Measurements from ENCODE around the gene ZKSCAN5. TPM values are rescaled to one million over a fixed set of nuclear protein-coding genes. Genes with fewer than 3 reads are reported as not detected.

ZKSCAN5 gene
- polyA plus RNA-seq, 1 donor from 2014 or later, result 18.6 TPM

GRCh38 chr7:99457650-99458493, 46.6 kb upstream of the ZKSCAN5 start:
- Histone ChIP-seq H3K4me2 (ENCODE audit: low read length) (no peak overlapping the region), H3K36me3 (ENCODE audit: insufficient read depth, low read length) (no peaks in the 10 kb centered on the region), H3K27ac (ENCODE audit: low read length) (no peak overlapping the region), H4K20me1 (ENCODE audit: insufficient read depth) (no peaks in the 10 kb centered on the region), H3K9me2 (ENCODE audit: insufficient read depth, low read length) (no peaks in the 10 kb centered on the region), H3K4me3 (ENCODE audit: low read length) (no peak overlapping the region), H2AFZ (ENCODE audit: low read depth, low read length) (no peak overlapping the region), H3K27me3 (ENCODE audit: insufficient read depth, low read depth, low read length) (no peaks in the 10 kb centered on the region), H3F3A (ENCODE audit: insufficient read depth, low read length, poor library complexity, severe bottlenecking) (no peaks in the 10 kb centered on the region), H3K79me2 (replicated peaks; ENCODE audit: insufficient read depth, low read length) (peaks cover 16% of the 10 kb centered on the region), H3K9me3 (ENCODE audit: low read length) (no peaks in the 10 kb centered on the region), H3K9ac (ENCODE audit: low read length) (no peak overlapping the region)
- TF ChIP-seq EZH2 (IDR thresholded peaks at IDR 0.05; ENCODE audit: borderline replicate concordance, insufficient read depth, low read length, poor library complexity, severe bottlenecking) (no peak), CTCF (IDR thresholded peaks at IDR 0.05; ENCODE audit: poor library complexity, severe bottlenecking) (no peak), EP300 (conservative IDR thresholded peaks at IDR 0.05; ENCODE audit: poor library complexity, severe bottlenecking) (no peak), RAD21 (conservative IDR thresholded peaks at IDR 0.05) (no peak), REST (IDR thresholded peaks at IDR 0.05; ENCODE audit: borderline replicate concordance) (no peak), MXI1 (conservative IDR thresholded peaks at IDR 0.05; ENCODE audit: poor library complexity, severe bottlenecking) (no peak), SMC3 (conservative IDR thresholded peaks at IDR 0.05; ENCODE audit: poor library complexity) (no peak), TAF1 (IDR thresholded peaks at IDR 0.05; ENCODE audit: low read depth) (no peak), POLR2AphosphoS5 (IDR thresholded peaks at IDR 0.05) (no peak)

GRCh38 chr7:99459087-99459486, 45.4 kb upstream of the ZKSCAN5 start:
- TF ChIP-seq CTCF (IDR thresholded peaks at IDR 0.05; ENCODE audit: poor library complexity, severe bottlenecking), result peak; percentile 37
- no peak for TF ChIP-seq REST (IDR thresholded peaks at IDR 0.05; ENCODE audit: borderline replicate concordance)
- Histone ChIP-seq H3K79me2 (replicated peaks; ENCODE audit: insufficient read depth, low read length) (peaks cover 28% of the 10 kb centered on the region), H2AFZ (ENCODE audit: low read depth, low read length) (no peak overlapping the region), H3K27ac (ENCODE audit: low read length) (no peak overlapping the region), H3K4me2 (ENCODE audit: low read length) (no peak overlapping the region), H3K36me3 (ENCODE audit: insufficient read depth, low read length) (no peaks in the 10 kb centered on the region), H3K4me3 (ENCODE audit: low read length) (no peak overlapping the region), H3K9ac (ENCODE audit: low read length) (no peak overlapping the region), H3K9me3 (ENCODE audit: low read length) (no peaks in the 10 kb centered on the region), H3K27me3 (ENCODE audit: insufficient read depth, low read depth, low read length) (no peaks in the 10 kb centered on the region), H4K20me1 (ENCODE audit: insufficient read depth) (no peaks in the 10 kb centered on the region), H3F3A (ENCODE audit: insufficient read depth, low read length, poor library complexity, severe bottlenecking) (no peaks in the 10 kb centered on the region), H3K9me2 (ENCODE audit: insufficient read depth, low read length) (no peaks in the 10 kb centered on the region)
